Measurements from ENCODE around the gene RXFP4. TPM values are rescaled to one million over a fixed set of nuclear protein-coding genes. Genes with fewer than 3 reads are reported as not detected.

RXFP4 gene, protein sequence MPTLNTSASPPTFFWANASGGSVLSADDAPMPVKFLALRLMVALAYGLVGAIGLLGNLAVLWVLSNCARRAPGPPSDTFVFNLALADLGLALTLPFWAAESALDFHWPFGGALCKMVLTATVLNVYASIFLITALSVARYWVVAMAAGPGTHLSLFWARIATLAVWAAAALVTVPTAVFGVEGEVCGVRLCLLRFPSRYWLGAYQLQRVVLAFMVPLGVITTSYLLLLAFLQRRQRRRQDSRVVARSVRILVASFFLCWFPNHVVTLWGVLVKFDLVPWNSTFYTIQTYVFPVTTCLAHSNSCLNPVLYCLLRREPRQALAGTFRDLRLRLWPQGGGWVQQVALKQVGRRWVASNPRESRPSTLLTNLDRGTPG
- 0.42 TPM in 1 of 2 replicates, not detected in the other for total RNA-seq (2011; cell fraction: chromatin; rRNA removed; ENCODE audit: low replicate concordance)
- not detected in 2 replicates for total RNA-seq (2011; cell fraction: nucleolus; rRNA removed)
- 0.29 TPM in 1 of 2 replicates, not detected in the other for total RNA-seq (2011; cell fraction: nucleoplasm; rRNA removed)
- total RNA-seq (2014; rRNA removed), result 0.64 TPM in 1 of 2 replicates, not detected in the other
- not detected in 2 replicates for total RNA-seq (2014; rRNA removed; fragmentation: Illumina TruSeq; extraction: Trizol)
- total RNA-seq (2015; rRNA removed; fragmentation: Illumina TruSeq; extraction: Trizol), result not detected in 2 replicates
- not detected in 2 replicates for total RNA-seq (2021)
- not detected in 2 replicates for polyA plus RNA-seq (2011; rRNA removed)
- polyA plus RNA-seq (2011; cell fraction: cytosol; rRNA removed), result not detected in 2 replicates
- not detected in 2 replicates for polyA plus RNA-seq (2011; cell fraction: nucleus; rRNA removed)
- polyA plus RNA-seq (2012), result not detected in 2 replicates
- not detected in 2 replicates for polyA plus RNA-seq (2014; fragmentation: Illumina TruSeq; extraction: Trizol)
- polyA plus RNA-seq (2014; fragmentation: Nextera tagmentation; extraction: Ambion mirVana), result not detected
- not detected in 2 replicates for polyA plus RNA-seq (2014; rRNA removed)
- polyA minus RNA-seq (2011; rRNA and poly(A)+ RNA removed), result not detected in 2 replicates
- not detected in 2 replicates for polyA minus RNA-seq (2011; cell fraction: cytosol; rRNA and poly(A)+ RNA removed)
- polyA minus RNA-seq (2011; cell fraction: nucleus; rRNA and poly(A)+ RNA removed), result not detected in 2 replicates
- percentile 14 among the genes with signal in this experiment for Bru-seq, nascent RNA
- BruChase-seq, experiment 1, labeled RNA remaining after a 2-hour chase, result not detected
- BruChase-seq, experiment 2, labeled RNA remaining after a 6-hour chase, result percentile 14 among the genes with signal in this experiment
- long read RNA-seq, experiment 1, result 0 reads
- long read RNA-seq, experiment 2, result 0 reads
- long read RNA-seq, experiment 3, result 0 reads

DNA sequence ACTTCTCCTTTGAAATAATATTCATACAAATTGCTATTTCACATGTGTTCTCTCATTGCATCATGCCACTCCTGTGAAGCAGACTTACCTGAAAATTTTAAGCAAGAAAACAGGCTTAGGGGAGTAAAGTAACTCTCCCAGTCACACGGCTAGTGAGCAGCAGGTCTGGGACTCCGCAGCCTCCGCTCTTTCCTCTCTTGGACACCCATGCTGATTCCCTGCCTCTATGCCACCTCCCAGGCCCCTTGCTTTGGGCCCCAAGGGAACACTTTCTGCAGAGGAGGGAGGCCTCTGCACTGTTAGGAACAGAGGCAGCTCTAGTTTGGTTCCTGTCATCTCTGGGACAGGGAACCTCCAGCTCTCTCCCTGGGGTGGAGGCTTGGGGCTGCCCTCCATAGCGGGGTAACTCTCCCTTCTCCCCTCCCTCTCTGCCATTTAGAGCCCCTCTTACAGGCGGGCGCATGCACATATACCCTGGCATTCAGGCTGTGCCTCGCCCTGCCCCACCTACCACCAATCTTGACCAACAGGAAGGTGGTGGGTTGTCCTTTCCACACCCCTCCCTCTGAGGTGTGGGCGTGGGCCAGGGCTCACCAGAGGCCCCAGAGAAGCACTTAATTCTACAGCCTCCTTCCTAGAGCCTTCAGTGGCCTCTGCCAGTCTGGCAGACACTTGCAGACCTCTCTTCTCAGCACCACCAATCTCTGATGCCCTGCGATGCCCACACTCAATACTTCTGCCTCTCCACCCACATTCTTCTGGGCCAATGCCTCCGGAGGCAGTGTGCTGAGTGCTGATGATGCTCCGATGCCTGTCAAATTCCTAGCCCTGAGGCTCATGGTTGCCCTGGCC is at the start of gene RXFP4:
RXFP4 (plus strand) TSS at position 646 of the 852 bp plus-strand sequence; CDS start at position 718, 72 bp downstream.
- peak within 1 kb of the TSS; percentile 10 to 75; a peak in 3 of 4 replicates for H3K9ac ChIP-seq (ENCODE audit: insufficient read depth in 1 of 2, low read depth in 2 of 2, low read length in 2 of 2)
- whole genome bisulfite sequencing (ENCODE audit: insufficient coverage, low coverage, missing lambda C conversion rate), result 75% methylated on average over 11 of the region's 11 CpGs
- H3K4me3 ChIP-seq, result no peak within 1 kb of the TSS
- no peak within 1 kb of the TSS for H3K4me2 ChIP-seq (ENCODE audit: insufficient read depth, low read length)
- ChIA-PET CTCF (ENCODE audit: low intra/inter-chr PET ratio) (interaction anchor here (0.6 kb wide), 1 partner anchor 56 kb away, joined by 4 read pairs; no protein-coding TSS in a partner anchor), POLR2A (interaction anchor here (0.6 to 1.4 kb wide), 7 partner anchors 10 to 75 kb away, joined by 3 to 10 read pairs (median 3); no protein-coding TSS in a partner anchor)
- H3K9me3 ChIP-seq (replicated peaks; ENCODE audit: control insufficient read depth, insufficient read depth, low read depth, low read length), result no peaks in the 10 kb centered on the region
- intact Hi-C loops (cut with micrococcal nuclease) (no loop called here), in situ Hi-C loops (cut with MboI) (no loop called here)
- H2AFZ ChIP-seq (ENCODE audit: low read depth, low read length), result peak within 1 kb of the TSS; percentile 75
- DNase-seq (ENCODE audit: extremely low read depth in 1 of 4, low spot score in 3 of 4) (no peak), ATAC-seq (peak; percentile 37), FAIRE-seq (no peak)
- BruUV-seq (replicated peaks), result no TSS peak
- H3K27me3 ChIP-seq (ENCODE audit: control insufficient read depth in 2 of 2, insufficient read depth in 2 of 2, low read length in 2 of 2), result no peaks in the 10 kb centered on the region
- H3K79me2 ChIP-seq (ENCODE audit: control insufficient read depth, insufficient read depth, low read length), result no peaks in the 10 kb centered on the region
- peak within 1 kb of the TSS; percentile 70 for H3K27ac ChIP-seq (ENCODE audit: extremely low read depth, low read depth, low read length)
- peaks cover 19 to 29% of the 10 kb centered on the region in 2 experiments for H3K4me1 ChIP-seq (replicated peaks in 1 of 2; ENCODE audit: control insufficient read depth in 2 of 2, insufficient read depth in 2 of 2, low read length in 2 of 2)
- H3K36me3 ChIP-seq (ENCODE audit: control insufficient read depth, insufficient read depth, low read length), result peaks cover 3% of the 10 kb centered on the region; the same call in 1 of the 3 replicates
- H3K9me1 ChIP-seq (ENCODE audit: control insufficient read depth, insufficient read depth, low read length), result no peaks in the 10 kb centered on the region
- no peaks in the 10 kb centered on the region for H4K20me1 ChIP-seq (replicated peaks; ENCODE audit: control insufficient read depth, insufficient read depth, low read length)
- TF ChIP-seq NEUROD1 (IDR thresholded peaks at IDR 0.05; ENCODE audit: borderline replicate concordance, low read depth, low read length, partially characterized antibody) (no peak), SMAD2 (IDR thresholded peaks at IDR 0.05; ENCODE audit: low read depth, low read length) (no peak), SP1 (CRISPR knock-in tag; IDR thresholded peaks at IDR 0.05) (0 out of 2 replicates have a peak, but pooled peaks have one; percentile 30)
- TF ChIP-seq, protein P1, sequence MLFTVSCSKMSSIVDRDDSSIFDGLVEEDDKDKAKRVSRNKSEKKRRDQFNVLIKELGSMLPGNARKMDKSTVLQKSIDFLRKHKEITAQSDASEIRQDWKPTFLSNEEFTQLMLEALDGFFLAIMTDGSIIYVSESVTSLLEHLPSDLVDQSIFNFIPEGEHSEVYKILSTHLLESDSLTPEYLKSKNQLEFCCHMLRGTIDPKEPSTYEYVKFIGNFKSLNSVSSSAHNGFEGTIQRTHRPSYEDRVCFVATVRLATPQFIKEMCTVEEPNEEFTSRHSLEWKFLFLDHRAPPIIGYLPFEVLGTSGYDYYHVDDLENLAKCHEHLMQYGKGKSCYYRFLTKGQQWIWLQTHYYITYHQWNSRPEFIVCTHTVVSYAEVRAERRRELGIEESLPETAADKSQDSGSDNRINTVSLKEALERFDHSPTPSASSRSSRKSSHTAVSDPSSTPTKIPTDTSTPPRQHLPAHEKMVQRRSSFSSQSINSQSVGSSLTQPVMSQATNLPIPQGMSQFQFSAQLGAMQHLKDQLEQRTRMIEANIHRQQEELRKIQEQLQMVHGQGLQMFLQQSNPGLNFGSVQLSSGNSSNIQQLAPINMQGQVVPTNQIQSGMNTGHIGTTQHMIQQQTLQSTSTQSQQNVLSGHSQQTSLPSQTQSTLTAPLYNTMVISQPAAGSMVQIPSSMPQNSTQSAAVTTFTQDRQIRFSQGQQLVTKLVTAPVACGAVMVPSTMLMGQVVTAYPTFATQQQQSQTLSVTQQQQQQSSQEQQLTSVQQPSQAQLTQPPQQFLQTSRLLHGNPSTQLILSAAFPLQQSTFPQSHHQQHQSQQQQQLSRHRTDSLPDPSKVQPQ (CRISPR knock-in tag; IDR thresholded peaks at IDR 0.05; ENCODE audit: borderline replicate concordance), result no peak
- TF ChIP-seq, protein P2, sequence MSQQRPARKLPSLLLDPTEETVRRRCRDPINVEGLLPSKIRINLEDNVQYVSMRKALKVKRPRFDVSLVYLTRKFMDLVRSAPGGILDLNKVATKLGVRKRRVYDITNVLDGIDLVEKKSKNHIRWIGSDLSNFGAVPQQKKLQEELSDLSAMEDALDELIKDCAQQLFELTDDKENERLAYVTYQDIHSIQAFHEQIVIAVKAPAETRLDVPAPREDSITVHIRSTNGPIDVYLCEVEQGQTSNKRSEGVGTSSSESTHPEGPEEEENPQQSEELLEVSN (IDR thresholded peaks at IDR 0.05; ENCODE audit: borderline replicate concordance in 1 of 2, extremely low read depth in 1 of 2, insufficient read depth in 1 of 2, insufficient read length in 1 of 2, low read depth in 1 of 2, low read length in 1 of 2, poor library complexity in 1 of 2, severe bottlenecking in 1 of 2), result no peak
